Measurements from ENCODE around the gene GTPBP3. TPM values are rescaled to one million over a fixed set of nuclear protein-coding genes. Genes with fewer than 3 reads are reported as not detected.
A peak's percentile ranks its signal among the peaks of the same experiment; 100 is the strongest.
"Not testable (repeated sequence)": the region's sequence is repeated elsewhere in the genome, so short reads cannot be mapped to it uniquely, and the experiment has no call there.

GTPBP3 gene
- total and polyA plus RNA-seq, 2 experiments from 2014 or later = 7.9 to 14.8 TPM

DNA sequence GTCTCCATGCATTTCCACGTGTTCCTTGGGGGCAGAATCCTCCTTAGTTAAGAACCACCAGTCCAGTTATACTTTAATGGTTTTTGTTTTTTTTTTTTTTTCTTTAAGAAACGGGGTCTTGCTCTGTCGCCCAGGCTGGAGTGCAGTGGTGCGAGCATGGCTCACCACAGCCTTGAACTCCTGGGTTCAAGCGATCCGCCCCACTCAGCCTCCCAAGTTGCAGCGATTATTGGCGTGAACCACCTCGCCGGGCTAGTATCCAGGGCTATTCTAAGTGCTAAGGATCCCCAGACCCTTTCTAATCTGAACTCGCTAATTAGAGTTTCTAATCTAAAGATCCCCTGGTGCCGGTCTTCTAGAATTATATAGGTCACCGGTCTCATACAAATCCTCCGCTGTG lies 43.7 kb upstream of the GTPBP3 start:
- in situ Hi-C loops (cut with MboI) = no loop called here
- 92 to 93% methylated on average over 13 to 14 of the region's 14 CpGs for WGBS, 2 experiments (ENCODE audit: low coverage in 1 of 2, low lambda C conversion rate in 2 of 2, missing lambda C conversion rate in 2 of 2)
- no peaks in the 10 kb centered on the region for H3K9me3 ChIP-seq (ENCODE audit: low read depth)
- H3K9ac ChIP-seq = no peak overlapping the region
- H3K4me2 ChIP-seq (ENCODE audit: unreplicated experiment) = no peak overlapping the region
- H4K20me1 ChIP-seq (ENCODE audit: insufficient read depth) = no peaks in the 10 kb centered on the region
- no peak overlapping the region for H3K4me3 ChIP-seq
- no peak overlapping the region for H3K27ac ChIP-seq
- H3K27me3 ChIP-seq (replicated peaks; ENCODE audit: insufficient read depth) = no peaks in the 10 kb centered on the region
- TF ChIP-seq EZH2phosphoT487 (IDR thresholded peaks at IDR 0.05; ENCODE audit: insufficient read depth, low read depth) (no peak), EZH2 (IDR thresholded peaks at IDR 0.05; ENCODE audit: insufficient read depth, poor library complexity, severe bottlenecking) (no peak)
- no peaks in the 10 kb centered on the region for H3K4me1 ChIP-seq (ENCODE audit: insufficient read depth)
- no peaks in the 10 kb centered on the region for H3K9me2 ChIP-seq (ENCODE audit: insufficient read depth)
- H2AFZ ChIP-seq = no peak overlapping the region
- peaks cover 6% of the 10 kb centered on the region; the same call in 1 of the 2 replicates for H3F3A ChIP-seq (ENCODE audit: insufficient read depth)
- no peaks in the 10 kb centered on the region for H3K36me3 ChIP-seq (ENCODE audit: low read depth)
- H3K79me2 ChIP-seq (ENCODE audit: insufficient read depth) = no peaks in the 10 kb centered on the region
- DNase-seq = no peak

DNA sequence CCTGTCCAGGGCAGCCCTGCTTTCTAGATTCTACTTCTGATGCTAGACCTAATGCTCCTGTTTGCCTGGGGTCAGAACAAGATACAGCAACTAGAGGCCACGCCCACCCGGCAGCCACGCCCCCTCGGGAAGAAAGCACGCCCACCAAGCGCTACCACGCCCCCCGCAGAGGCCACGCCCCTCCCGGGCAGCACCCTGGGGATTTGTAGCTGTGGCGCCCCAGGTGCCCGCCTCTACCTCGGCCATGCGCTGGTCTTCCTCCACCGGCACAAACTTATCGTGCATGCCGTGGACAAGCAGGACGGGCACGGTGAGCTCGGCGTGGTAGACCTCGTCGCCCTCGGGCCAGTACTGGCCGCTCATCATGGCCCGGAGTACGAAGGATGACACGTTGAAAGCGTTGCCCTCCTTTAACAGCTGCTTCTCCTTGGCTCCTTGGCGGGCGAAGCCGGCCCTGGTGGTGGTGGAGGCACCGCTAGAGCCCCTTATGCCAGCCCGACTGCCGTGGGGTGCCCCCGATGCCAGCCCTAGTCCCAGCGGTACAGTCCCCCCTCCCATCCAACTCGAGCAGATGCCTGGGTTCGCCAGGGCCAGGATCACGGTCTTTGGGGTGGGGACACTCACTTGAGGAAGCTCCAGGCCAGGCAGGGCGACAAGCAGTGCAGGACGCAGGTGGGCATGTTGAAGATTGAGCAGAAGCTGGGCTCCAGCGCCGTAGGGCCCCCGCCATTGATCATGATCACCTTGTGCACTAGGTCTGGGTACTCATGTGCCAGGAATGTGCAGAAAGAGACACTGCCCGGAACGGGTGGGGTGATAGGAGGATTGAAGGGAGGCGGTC lies 43.1 kb upstream of the GTPBP3 start:
- 77 to 94% methylated on average over 33 to 48 of the region's 48 CpGs for WGBS, 2 experiments (ENCODE audit: low coverage in 1 of 2, low lambda C conversion rate in 2 of 2, missing lambda C conversion rate in 2 of 2)
- TF ChIP-seq EZH2phosphoT487 (IDR thresholded peaks at IDR 0.05; ENCODE audit: insufficient read depth, low read depth) = no peak
- Histone ChIP-seq H3K27me3 (replicated peaks; ENCODE audit: insufficient read depth) (no peaks in the 10 kb centered on the region), H3F3A (ENCODE audit: insufficient read depth) (peaks cover 6% of the 10 kb centered on the region; the same call in 1 of the 2 replicates), H3K4me2 (ENCODE audit: unreplicated experiment) (no peak overlapping the region), H3K79me2 (ENCODE audit: insufficient read depth) (no peaks in the 10 kb centered on the region), H3K27ac (no peak overlapping the region), H3K9ac (no peak overlapping the region), H3K9me2 (ENCODE audit: insufficient read depth) (no peaks in the 10 kb centered on the region), H3K9me3 (ENCODE audit: low read depth) (no peaks in the 10 kb centered on the region), H3K4me1 (ENCODE audit: insufficient read depth) (no peaks in the 10 kb centered on the region), H3K4me3 (no peak overlapping the region), H2AFZ (no peak overlapping the region), H4K20me1 (ENCODE audit: insufficient read depth) (no peaks in the 10 kb centered on the region), H3K36me3 (ENCODE audit: low read depth) (no peaks in the 10 kb centered on the region)
- peak; percentile 49 for DNase-seq
- in situ Hi-C loops (cut with MboI) = no loop called here

DNA sequence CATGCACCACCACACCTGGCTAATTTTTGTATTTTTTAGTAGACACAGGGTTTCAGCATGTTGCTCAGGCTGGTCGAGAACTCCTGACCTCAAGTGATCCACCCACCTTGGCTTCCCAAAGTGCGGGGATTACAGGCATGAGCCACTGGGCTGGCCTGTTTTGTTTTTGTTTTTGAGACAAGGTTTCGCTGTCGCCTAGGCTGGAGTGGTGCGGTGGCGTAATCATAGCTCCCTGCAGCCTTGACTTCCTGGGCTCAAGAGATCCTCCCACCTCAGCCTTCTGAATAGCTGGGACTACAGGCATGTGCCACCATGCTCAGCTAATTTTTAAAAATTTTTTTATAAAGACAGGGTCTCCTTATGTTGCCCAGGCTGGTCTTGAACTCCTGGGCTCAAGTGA lies 41.8 kb upstream of the GTPBP3 start:
- H3K4me3 ChIP-seq; H3K4me1 ChIP-seq (ENCODE audit: insufficient read depth); in situ Hi-C loops (cut with MboI); H4K20me1 ChIP-seq (ENCODE audit: insufficient read depth); H3K9me2 ChIP-seq (ENCODE audit: insufficient read depth); H3K79me2 ChIP-seq (ENCODE audit: insufficient read depth); H2AFZ ChIP-seq; DNase-seq; H3K9me3 ChIP-seq (ENCODE audit: low read depth); H3K27me3 ChIP-seq (replicated peaks; ENCODE audit: insufficient read depth); H3K4me2 ChIP-seq (ENCODE audit: unreplicated experiment); H3K9ac ChIP-seq; H3K27ac ChIP-seq; H3K36me3 ChIP-seq (ENCODE audit: low read depth); H3F3A ChIP-seq (ENCODE audit: insufficient read depth): not testable (repeated sequence)
- 97 to 99% methylated on average over 6 of the region's 6 CpGs for WGBS, 2 experiments (ENCODE audit: low coverage in 1 of 2, low lambda C conversion rate in 2 of 2, missing lambda C conversion rate in 2 of 2)

DNA sequence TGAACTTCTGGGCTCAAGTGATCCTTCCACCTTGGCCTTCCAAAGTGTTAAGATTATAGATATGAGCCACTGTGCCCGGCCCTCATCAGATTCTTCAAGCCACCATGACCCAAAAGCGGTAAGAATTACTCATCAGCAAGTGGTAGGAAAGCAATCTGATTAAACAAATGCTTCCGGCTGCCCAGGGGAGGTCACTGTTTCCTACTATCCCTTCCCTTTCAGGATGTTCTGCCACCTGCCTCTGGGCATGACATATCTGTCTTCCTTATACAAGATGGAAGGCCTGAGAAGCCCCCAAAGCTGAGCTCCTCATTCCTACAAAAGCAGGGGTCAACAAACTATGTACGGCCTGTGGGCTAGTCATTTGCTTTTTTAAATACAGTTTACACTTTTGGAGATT lies 41.1 kb upstream of the GTPBP3 start:
- WGBS, 2 experiments (ENCODE audit: low coverage in 1 of 2, low lambda C conversion rate in 2 of 2, missing lambda C conversion rate in 2 of 2) = 77 to 80% methylated on average over 4 of the region's 4 CpGs

More for the DNA sequence above, 41.1 kb upstream of the GTPBP3 start:
- no peaks in the 10 kb centered on the region for H3K36me3 ChIP-seq (ENCODE audit: low read depth)
- in situ Hi-C loops (cut with MboI) = no loop called here
- H3K4me3 ChIP-seq = no peak overlapping the region
- peaks cover 6% of the 10 kb centered on the region; the same call in 1 of the 2 replicates for H3F3A ChIP-seq (ENCODE audit: insufficient read depth)
- H3K27ac ChIP-seq = no peak overlapping the region
- H3K27me3 ChIP-seq (replicated peaks; ENCODE audit: insufficient read depth) = no peaks in the 10 kb centered on the region
- no peaks in the 10 kb centered on the region for H4K20me1 ChIP-seq (ENCODE audit: insufficient read depth)
- no peak overlapping the region for H3K4me2 ChIP-seq (ENCODE audit: unreplicated experiment)
- H3K4me1 ChIP-seq (ENCODE audit: insufficient read depth) = no peaks in the 10 kb centered on the region
- H3K79me2 ChIP-seq (ENCODE audit: insufficient read depth) = no peaks in the 10 kb centered on the region
- H3K9me2 ChIP-seq (ENCODE audit: insufficient read depth) = no peaks in the 10 kb centered on the region
- H3K9ac ChIP-seq = no peak overlapping the region
- no peak for TF ChIP-seq EZH2 (IDR thresholded peaks at IDR 0.05; ENCODE audit: insufficient read depth, poor library complexity, severe bottlenecking)
- no peak for TF ChIP-seq EZH2phosphoT487 (IDR thresholded peaks at IDR 0.05; ENCODE audit: insufficient read depth, low read depth)
- H3K9me3 ChIP-seq (ENCODE audit: low read depth) = no peaks in the 10 kb centered on the region
- peak; percentile 53 for DNase-seq
- H2AFZ ChIP-seq = no peak overlapping the region

All from GM23248 (cell line).